H9 (cell line): Measurements from ENCODE around the gene HDAC2. TPM values are rescaled to one million over a fixed set of nuclear protein-coding genes. Genes with fewer than 3 reads are reported as not detected.

ENCODE experiments used
- DNase-seq: peaks from one replicate; pipeline ENCODE4 v3.0.0-alpha.2; 2017
- H2AFZ ChIP-seq: one replicate; pipeline ENCODE4 v1.6.1; 2013; ENCODE audit warnings: mild to moderate bottlenecking, low read length, control low read depth, moderate library complexity
- H2AK5ac ChIP-seq: 2 replicates; pipeline ENCODE4 v1.6.1; 2013; ENCODE audit warnings: low read length, control low read depth, mixed read lengths; ENCODE audit not compliant: insufficient read length
- H2BK120ac ChIP-seq: one replicate; pipeline ENCODE4 v1.6.1; 2013; ENCODE audit warnings: low read depth, mild to moderate bottlenecking, low read length, control low read depth, inconsistent platforms; ENCODE audit not compliant: poor library complexity, severe bottlenecking
- H2BK12ac ChIP-seq: 2 replicates; pipeline ENCODE4 v1.6.1; 2013; ENCODE audit warnings: low read length, control low read depth, mixed read lengths, low read depth; ENCODE audit not compliant: insufficient read length
- H2BK15ac ChIP-seq: 2 replicates; pipeline ENCODE4 v1.6.1; 2013; ENCODE audit warnings: low read depth, low read length, control low read depth
- H2BK20ac ChIP-seq: one replicate; pipeline ENCODE4 v1.6.1; 2013; ENCODE audit warnings: low read depth, mild to moderate bottlenecking, low read length, control low read depth, inconsistent platforms; ENCODE audit not compliant: poor library complexity, severe bottlenecking
- H2BK5ac ChIP-seq: 2 replicates; pipeline ENCODE4 v1.6.1; 2013; ENCODE audit warnings: low read length, control low read depth, mixed read lengths; ENCODE audit not compliant: insufficient read length
- H3K14ac ChIP-seq: 2 replicates; pipeline ENCODE4 v1.6.1; 2013; ENCODE audit warnings: low read length, control low read depth; ENCODE audit not compliant: insufficient read depth
- H3K18ac ChIP-seq: 2 replicates; pipeline ENCODE4 v1.6.1; 2013; ENCODE audit warnings: low read depth, mild to moderate bottlenecking, mixed read lengths, low read length, control low read depth; ENCODE audit not compliant: insufficient read length
- H3K23ac ChIP-seq: 2 replicates; pipeline ENCODE4 v1.6.1; 2013; ENCODE audit warnings: low read length, control low read depth, mixed read lengths, low read depth; ENCODE audit not compliant: insufficient read length
- H3K23me2 ChIP-seq: 2 replicates; pipeline ENCODE4 v1.6.1; 2013; ENCODE audit warnings: low read depth, mild to moderate bottlenecking, mixed read lengths, low read length, control low read depth; ENCODE audit not compliant: insufficient read length, poor library complexity, severe bottlenecking
- H3K27ac ChIP-seq: 2 replicates; pipeline ENCODE4 v1.5.1; 2013; ENCODE audit warnings: low read length, control low read depth, mixed read lengths, low read depth; ENCODE audit not compliant: insufficient read length
- H3K27me3 ChIP-seq: 2 replicates; pipeline ENCODE4 v1.6.1; 2013; ENCODE audit warnings: low read length, control low read depth, inconsistent platforms; ENCODE audit not compliant: insufficient read depth
- H3K4ac ChIP-seq: 2 replicates; pipeline ENCODE4 v1.6.1; 2013; ENCODE audit warnings: low read depth, mild to moderate bottlenecking, control low read depth, inconsistent platforms, low read length, moderate library complexity
- H3K4me1 ChIP-seq: 2 replicates; pipeline ENCODE4 v1.6.1; 2013; ENCODE audit warnings: low read length, control low read depth, inconsistent platforms; ENCODE audit not compliant: insufficient read depth
- H3K4me2 ChIP-seq: 2 replicates; pipeline ENCODE4 v1.6.1; 2013; ENCODE audit warnings: low read length, control low read depth, mixed read lengths; ENCODE audit not compliant: insufficient read length, insufficient read depth
- H3K56ac ChIP-seq: 2 replicates; pipeline ENCODE4 v1.6.1; 2013; ENCODE audit warnings: low read depth, mild to moderate bottlenecking, mixed read lengths, low read length, control low read depth; ENCODE audit not compliant: insufficient read length
- H3K79me1 ChIP-seq: 2 replicates; pipeline ENCODE4 v1.6.1; 2013; ENCODE audit warnings: low read depth, mild to moderate bottlenecking, moderate library complexity, low read length, control low read depth, inconsistent platforms; ENCODE audit not compliant: insufficient read depth, poor library complexity, severe bottlenecking
- H3K79me2 ChIP-seq: 2 replicates; pipeline ENCODE4 v1.6.1; 2013; ENCODE audit warnings: low read length, control low read depth, inconsistent platforms; ENCODE audit not compliant: insufficient read depth
- H3K9ac ChIP-seq: 2 replicates; pipeline ENCODE4 v1.6.1; 2013; ENCODE audit warnings: low read length, control low read depth, mixed read lengths; ENCODE audit not compliant: insufficient read length; ENCODE audit errors: extremely low read depth
- H3K9me3 ChIP-seq: one replicate; pipeline ENCODE4 v1.6.1; 2013; ENCODE audit warnings: low read depth, low read length, inconsistent platforms; ENCODE audit not compliant: control insufficient read depth
- H3T11ph ChIP-seq: one replicate; pipeline ENCODE4 v1.6.1; 2013; ENCODE audit warnings: mild to moderate bottlenecking, low read length, control low read depth, inconsistent platforms
- H4K20me1 ChIP-seq: one replicate; pipeline ENCODE4 v1.6.1; 2013; ENCODE audit not compliant: control insufficient read depth, insufficient read length, insufficient read depth
- H4K5ac ChIP-seq: 2 replicates; pipeline ENCODE4 v1.6.1; 2013; ENCODE audit warnings: low read depth, mild to moderate bottlenecking, mixed read lengths, low read length, control low read depth; ENCODE audit not compliant: insufficient read length
- H4K8ac ChIP-seq: replicated peaks from 2 replicates; pipeline ENCODE4 v1.6.1; 2013; ENCODE audit warnings: low read length, control low read depth, mixed read lengths, low read depth; ENCODE audit not compliant: insufficient read length
- H4K91ac ChIP-seq: 2 replicates; pipeline ENCODE4 v1.6.1; 2013; ENCODE audit warnings: low read depth, mild to moderate bottlenecking, moderate library complexity, mixed read lengths, low read length, control low read depth; ENCODE audit not compliant: insufficient read length
- H3K27ac Mint-ChIP-seq, 3 experiments: 2 replicates in 2 of 3; 3 replicates in 1 of 3; pipeline ENCODE4 v1.8.0; 2020 to 2021; ENCODE audit warnings: mixed read lengths in 3 of 3, mild to moderate bottlenecking in 1 of 3, moderate library complexity in 1 of 3
- H3K27me3 Mint-ChIP-seq: 2 replicates; pipeline ENCODE4 v1.8.0; 2021; ENCODE audit warnings: low read depth, mild to moderate bottlenecking, moderate library complexity, mixed read lengths
- H3K36me3 Mint-ChIP-seq, 3 experiments: 2 replicates in 2 of 3; 3 replicates in 1 of 3; pipeline ENCODE4 v1.8.0; 2020 to 2021; ENCODE audit warnings: low read depth in 3 of 3, mixed read lengths in 3 of 3; ENCODE audit not compliant: insufficient read depth in 1 of 3
- H3K4me1 Mint-ChIP-seq, 2 experiments: 2 replicates each; pipeline ENCODE4 v1.8.0; 2020; ENCODE audit warnings: mixed read lengths in 2 of 2
- H3K4me3 Mint-ChIP-seq, 2 experiments: 2 replicates in 1 of 2; 3 replicates in 1 of 2; pipeline ENCODE4 v1.8.0; 2020 to 2021; ENCODE audit warnings: mild to moderate bottlenecking in 2 of 2, mixed read lengths in 2 of 2, moderate library complexity in 1 of 2
- H3K9me3 Mint-ChIP-seq, 2 experiments: 2 replicates in 1 of 2; 3 replicates in 1 of 2; pipeline ENCODE4 v1.8.0; 2020; ENCODE audit warnings: mild to moderate bottlenecking in 2 of 2, mixed read lengths in 2 of 2, moderate library complexity in 1 of 2
- WGBS: extraction: QIAGEN DNeasy Blood & Tissue Kit; methylation state at CpG from one replicate; pipeline ENCODE4 v1.1.7; 2013; ENCODE audit warnings: missing lambda C conversion rate, low lambda C conversion rate, mixed read lengths; ENCODE audit not compliant: insufficient read length; ENCODE audit errors: extremely low coverage; 5-methylcytosine and 5-hydroxymethylcytosine counted together
- total RNA-seq: library from RNA; stranded (reverse); gene quantifications from 2 replicates; pipeline ENCODE4 v1.2.1, GENCODE V29; 2021
- TF ChIP-seq, protein P1 (sequence below): fragments of 200-600 bp; sonication (generic); conservative IDR thresholded peaks from 3 replicates; pipeline ENCODE4 v1.8.0; 2021; ENCODE audit warnings: antibody characterized with exemption, mild to moderate bottlenecking

HDAC2 gene
- total RNA-seq, 1 experiment from 2014 or later = 330 TPM

DNA sequence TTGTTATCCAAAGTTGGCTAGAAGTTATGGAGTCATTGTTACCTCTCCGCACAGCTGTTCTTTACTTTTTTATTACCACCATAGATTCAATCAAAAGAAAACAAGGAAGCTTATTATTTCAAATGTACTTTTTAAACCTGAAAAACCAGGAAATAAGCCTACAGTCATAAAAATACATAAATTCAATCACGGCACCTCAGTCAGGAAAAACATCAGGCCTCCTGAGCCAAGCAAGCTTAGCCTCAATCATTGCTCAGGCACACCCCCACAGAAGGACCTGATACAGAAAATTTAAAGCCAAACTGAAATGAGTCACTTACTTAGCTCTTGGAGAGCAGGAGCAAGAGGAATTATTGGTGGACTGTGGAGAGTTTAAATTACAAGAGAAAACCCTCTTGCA is 69.5 kb downstream of the HDAC2 start:
- Histone ChIP-seq H3K9ac (no peak overlapping the region), H3K9me3 (no peaks in the 10 kb centered on the region), H3K23me2 (no peaks in the 10 kb centered on the region), H3K4me1 (no peaks in the 10 kb centered on the region), H3T11ph (no peak overlapping the region), H3K27ac (no peak overlapping the region), H2AFZ (no peak overlapping the region), H3K14ac (no peak overlapping the region), H2BK20ac (no peak overlapping the region), H4K5ac (no peak overlapping the region), H3K79me1 (no peaks in the 10 kb centered on the region), H3K27me3 (no peaks in the 10 kb centered on the region), H2BK120ac (no peak overlapping the region), H3K23ac (no peak overlapping the region), H3K4ac (no peak overlapping the region), H3K79me2 (no peaks in the 10 kb centered on the region), H3K4me2 (no peak overlapping the region), H3K56ac (no peak overlapping the region), H2BK15ac (no peak overlapping the region), H4K20me1 (no peaks in the 10 kb centered on the region), H4K8ac (no peak overlapping the region), H4K91ac (no peak overlapping the region), H3K18ac (no peak overlapping the region), H2BK12ac (no peak overlapping the region), H2AK5ac (no peak overlapping the region), H2BK5ac (no peak overlapping the region)
- H3K9me3 Mint-ChIP-seq = peaks cover 7 to 8% of the 10 kb centered on the region in 2 experiments; a peak in 4 of 5 replicates
- H3K36me3 Mint-ChIP-seq = 0 out of 7 replicates have a peak, but pooled peaks cover 0 to 3% (median 0%) of the 10 kb centered on the region in 3 experiments
- H3K27ac Mint-ChIP-seq = no peak overlapping the region
- no peak overlapping the region for H3K4me3 Mint-ChIP-seq
- DNase-seq = no peak
- peaks cover 7 to 8% of the 10 kb centered on the region in 2 experiments for H3K4me1 Mint-ChIP-seq
- peaks cover 3% of the 10 kb centered on the region; the same call in 1 of the 2 replicates for H3K27me3 Mint-ChIP-seq
- TF ChIP-seq, protein P1, sequence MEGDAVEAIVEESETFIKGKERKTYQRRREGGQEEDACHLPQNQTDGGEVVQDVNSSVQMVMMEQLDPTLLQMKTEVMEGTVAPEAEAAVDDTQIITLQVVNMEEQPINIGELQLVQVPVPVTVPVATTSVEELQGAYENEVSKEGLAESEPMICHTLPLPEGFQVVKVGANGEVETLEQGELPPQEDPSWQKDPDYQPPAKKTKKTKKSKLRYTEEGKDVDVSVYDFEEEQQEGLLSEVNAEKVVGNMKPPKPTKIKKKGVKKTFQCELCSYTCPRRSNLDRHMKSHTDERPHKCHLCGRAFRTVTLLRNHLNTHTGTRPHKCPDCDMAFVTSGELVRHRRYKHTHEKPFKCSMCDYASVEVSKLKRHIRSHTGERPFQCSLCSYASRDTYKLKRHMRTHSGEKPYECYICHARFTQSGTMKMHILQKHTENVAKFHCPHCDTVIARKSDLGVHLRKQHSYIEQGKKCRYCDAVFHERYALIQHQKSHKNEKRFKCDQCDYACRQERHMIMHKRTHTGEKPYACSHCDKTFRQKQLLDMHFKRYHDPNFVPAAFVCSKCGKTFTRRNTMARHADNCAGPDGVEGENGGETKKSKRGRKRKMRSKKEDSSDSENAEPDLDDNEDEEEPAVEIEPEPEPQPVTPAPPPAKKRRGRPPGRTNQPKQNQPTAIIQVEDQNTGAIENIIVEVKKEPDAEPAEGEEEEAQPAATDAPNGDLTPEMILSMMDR = no peak
- WGBS = no CpG with 5 or more reads among the region's 2 CpGs
